Lower leg skin (tissue), 4 donors: ENCODE measurements around the gene TBL3. TPM values are rescaled to one million over a fixed set of nuclear protein-coding genes. Genes with fewer than 3 reads are reported as not detected.

Experiments used
- DNase-seq, 2 donors: peaks; one replicate each; pipeline ENCODE4 v3.0.0-alpha.2; 2019; ENCODE audit warnings: low spot score in 2 of 2
- H3K4me3 ChIP-seq: fragments of 200-600 bp; sonication (generic); 2 replicates; pipeline ENCODE4 v1.5.1; 2017; ENCODE audit warnings: mild to moderate bottlenecking, low read depth; ENCODE audit not compliant: poor library complexity, severe bottlenecking
- CTCF ChIP-seq, 3 donors: fragments of 450-650 bp; IDR thresholded peaks; one replicate each; pipeline ENCODE4 v1.5.1; 2016; ENCODE audit warnings: antibody characterized with exemption in 3 of 3, mild to moderate bottlenecking in 3 of 3, moderate library complexity in 2 of 3
- POLR2A ChIP-seq, 2 donors: fragments of 450-650 bp; IDR thresholded peaks; one replicate each; pipeline ENCODE4 v1.6.1; 2016 to 2017; ENCODE audit warnings: antibody characterized with exemption in 2 of 2, mild to moderate bottlenecking in 1 of 2, moderate library complexity in 1 of 2
- WGBS, 2 donors: methylation state at CpG; one replicate each; pipeline ENCODE4 v1.1.5; 2018; 5-methylcytosine and 5-hydroxymethylcytosine counted together
- intact Hi-C: fragments of 100-400 bp; cut with DNase I; formaldehyde crosslinking; loops from one replicate; pipeline ENCODE4 v1.15.0; 2023; ENCODE audit warnings: low total_unique reads
- total RNA-seq, 4 donors: library from RNA; depleted of rRNA; stranded (reverse); fragments of >200 nt; gene quantifications; one replicate each; pipeline ENCODE4 v1.1.0, GENCODE V29; 2016

TBL3 gene
- total RNA-seq, 4 donors from 2014 or later, result 60.8 to 114 (median 83.7) TPM

- H3K4me3 ChIP-seq, result peak overlapping the region; percentile 99
- TF ChIP-seq POLR2A (IDR thresholded peaks at IDR 0.05), result no peak
- 2 to 5% methylated on average over 18 to 21 of the region's 22 CpGs for WGBS, 2 donors
- intact Hi-C loops, result no loop called here
- no peak for DNase-seq
These were observed 631 bp downstream of the TBL3 start for GRCh38 chr16:1972490-1972877.

- WGBS, 2 donors, result 85 to 88% methylated on average over 16 of the region's 16 CpGs
- TF ChIP-seq CTCF (IDR thresholded peaks at IDR 0.05) (no peak), POLR2A (IDR thresholded peaks at IDR 0.05) (no peak)
- intact Hi-C loops, result no loop called here
- H3K4me3 ChIP-seq, result no peak overlapping the region
- DNase-seq, result no peak
These were observed 1.8 kb downstream of the TBL3 start for GRCh38 chr16:1973461-1974156.

GRCh38 chr16:1974157-1975070 is 2.6 kb downstream of the TBL3 start:
- intact Hi-C loops, result no loop called here
- no peak overlapping the region for H3K4me3 ChIP-seq
- WGBS, 2 donors, result 90 to 94% methylated on average over 31 to 39 of the region's 42 CpGs
- TF ChIP-seq CTCF (IDR thresholded peaks at IDR 0.05), result no peak
- no peak for TF ChIP-seq POLR2A (IDR thresholded peaks at IDR 0.05)
- no peak for DNase-seq

DNA sequence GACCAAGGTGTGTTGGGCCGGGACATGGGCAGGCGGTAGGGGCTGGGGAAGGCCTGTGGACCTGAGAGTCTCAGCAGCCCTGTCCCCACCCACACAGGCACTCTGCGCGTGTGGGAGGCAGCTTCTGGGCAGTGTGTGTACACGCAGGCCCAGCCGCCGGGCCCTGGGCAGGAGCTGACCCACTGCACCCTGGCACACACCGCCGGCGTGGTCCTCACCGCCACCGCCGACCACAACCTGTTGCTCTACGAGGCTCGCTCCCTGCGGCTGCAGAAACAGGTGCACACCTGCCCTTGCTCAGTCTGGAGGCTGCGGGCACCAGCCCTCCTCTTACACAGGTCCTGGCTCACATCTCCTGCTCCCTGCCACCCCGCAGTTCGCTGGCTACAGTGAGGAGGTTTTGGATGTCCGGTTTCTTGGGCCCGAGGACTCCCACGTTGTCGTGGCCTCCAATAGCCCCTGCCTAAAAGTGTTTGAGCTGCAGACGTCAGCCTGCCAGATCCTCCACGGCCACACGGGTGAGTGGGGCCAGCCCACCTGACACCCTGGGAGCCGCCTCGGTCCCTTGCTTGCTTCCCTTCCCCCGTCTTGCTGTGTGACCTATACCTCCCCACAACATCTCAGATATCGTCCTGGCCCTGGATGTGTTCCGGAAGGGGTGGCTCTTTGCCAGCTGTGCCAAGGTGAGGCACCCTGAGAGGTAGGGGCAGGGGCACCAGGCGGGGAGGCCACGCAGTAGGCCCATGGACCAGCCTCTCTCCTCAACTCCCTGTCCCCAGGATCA is 3.8 kb downstream of the TBL3 start:
- no peak for DNase-seq
- no peak for TF ChIP-seq POLR2A (IDR thresholded peaks at IDR 0.05)
- TF ChIP-seq CTCF (IDR thresholded peaks at IDR 0.05), result no peak
- no peak overlapping the region for H3K4me3 ChIP-seq
- 90 to 94% methylated on average over 25 to 32 of the region's 33 CpGs for WGBS, 2 donors
- intact Hi-C loops, result no loop called here

DNA sequence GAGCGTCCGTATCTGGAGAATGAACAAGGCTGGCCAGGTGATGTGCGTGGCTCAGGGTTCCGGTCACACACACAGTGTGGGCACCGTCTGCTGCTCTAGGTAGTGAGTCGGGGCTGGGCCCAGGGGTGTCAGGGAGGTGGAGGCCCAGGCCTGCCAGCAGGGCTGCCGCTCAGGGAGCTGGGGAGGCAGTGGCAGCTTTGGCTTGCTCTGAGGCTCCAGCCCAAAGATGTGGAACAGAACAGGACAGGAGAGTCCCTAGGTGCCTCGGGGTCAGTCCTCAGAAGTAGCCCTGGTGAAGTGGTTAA is 4.3 kb downstream of the TBL3 start:
- 92 to 95% methylated on average over 8 of the region's 8 CpGs for WGBS, 2 donors
- H3K4me3 ChIP-seq, result no peak overlapping the region
- no peak for DNase-seq
- intact Hi-C loops, result no loop called here
- TF ChIP-seq CTCF (IDR thresholded peaks at IDR 0.05) (no peak), POLR2A (IDR thresholded peaks at IDR 0.05) (no peak)
